GM10266 (cell line): ENCODE results near the gene MRPL57.
"Not testable (repeated sequence)": the region's sequence is repeated elsewhere in the genome, so short reads cannot be mapped to it uniquely, and the experiment has no call there.

Source experiments
- DNase-seq: peaks from one replicate; pipeline ENCODE4 v3.0.0; 2012; ENCODE audit errors: extremely low spot score
- TF ChIP-seq, protein P1 (sequence below): IDR thresholded peaks from 2 replicates; pipeline ENCODE4 v1.5.1; 2012; ENCODE audit warnings: mild to moderate bottlenecking, low read depth; ENCODE audit not compliant: control insufficient read depth, insufficient read depth; ENCODE audit errors: missing control alignments

MRPL57 gene

GRCh38 chr13:21202767-21203531 lies 26.5 kb downstream of the MRPL57 start:
- no peak for DNase-seq
- TF ChIP-seq, protein P1, sequence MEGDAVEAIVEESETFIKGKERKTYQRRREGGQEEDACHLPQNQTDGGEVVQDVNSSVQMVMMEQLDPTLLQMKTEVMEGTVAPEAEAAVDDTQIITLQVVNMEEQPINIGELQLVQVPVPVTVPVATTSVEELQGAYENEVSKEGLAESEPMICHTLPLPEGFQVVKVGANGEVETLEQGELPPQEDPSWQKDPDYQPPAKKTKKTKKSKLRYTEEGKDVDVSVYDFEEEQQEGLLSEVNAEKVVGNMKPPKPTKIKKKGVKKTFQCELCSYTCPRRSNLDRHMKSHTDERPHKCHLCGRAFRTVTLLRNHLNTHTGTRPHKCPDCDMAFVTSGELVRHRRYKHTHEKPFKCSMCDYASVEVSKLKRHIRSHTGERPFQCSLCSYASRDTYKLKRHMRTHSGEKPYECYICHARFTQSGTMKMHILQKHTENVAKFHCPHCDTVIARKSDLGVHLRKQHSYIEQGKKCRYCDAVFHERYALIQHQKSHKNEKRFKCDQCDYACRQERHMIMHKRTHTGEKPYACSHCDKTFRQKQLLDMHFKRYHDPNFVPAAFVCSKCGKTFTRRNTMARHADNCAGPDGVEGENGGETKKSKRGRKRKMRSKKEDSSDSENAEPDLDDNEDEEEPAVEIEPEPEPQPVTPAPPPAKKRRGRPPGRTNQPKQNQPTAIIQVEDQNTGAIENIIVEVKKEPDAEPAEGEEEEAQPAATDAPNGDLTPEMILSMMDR = no peak

DNA sequence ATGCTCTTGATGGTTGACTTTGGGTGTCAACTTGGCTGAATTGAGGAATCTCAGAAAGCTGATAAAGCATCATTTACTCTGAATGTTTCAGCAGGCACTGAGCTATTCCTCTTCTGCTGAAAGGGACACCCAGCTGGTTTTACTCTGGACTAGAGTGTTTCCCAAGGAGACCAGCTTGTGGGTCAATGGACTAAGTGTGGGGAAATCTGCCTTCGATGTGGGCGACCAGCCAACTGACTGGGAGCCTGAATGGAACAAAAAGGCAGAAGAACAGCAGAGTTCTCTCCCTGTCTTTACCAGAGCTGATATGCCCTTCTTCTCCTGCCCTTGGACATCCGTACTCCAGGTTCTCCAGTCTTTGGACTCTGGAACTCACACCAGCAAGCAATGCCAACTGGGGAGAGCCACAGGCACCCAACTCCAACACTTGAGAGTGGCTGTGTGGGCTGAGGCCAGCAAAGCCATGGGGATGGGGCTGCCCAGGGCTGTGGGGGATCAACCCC lies 32.2 kb downstream of the MRPL57 start:
- no peak for DNase-seq
- TF ChIP-seq, protein P1 = no peak

GRCh38 chr13:21212138-21212775 lies 35.8 kb downstream of the MRPL57 start:
- TF ChIP-seq, protein P1 = no peak
- DNase-seq = no peak

- not testable (repeated sequence) for DNase-seq
Observed at GRCh38 chr13:21215419-21215818, 39.0 kb downstream of the MRPL57 start.

DNA sequence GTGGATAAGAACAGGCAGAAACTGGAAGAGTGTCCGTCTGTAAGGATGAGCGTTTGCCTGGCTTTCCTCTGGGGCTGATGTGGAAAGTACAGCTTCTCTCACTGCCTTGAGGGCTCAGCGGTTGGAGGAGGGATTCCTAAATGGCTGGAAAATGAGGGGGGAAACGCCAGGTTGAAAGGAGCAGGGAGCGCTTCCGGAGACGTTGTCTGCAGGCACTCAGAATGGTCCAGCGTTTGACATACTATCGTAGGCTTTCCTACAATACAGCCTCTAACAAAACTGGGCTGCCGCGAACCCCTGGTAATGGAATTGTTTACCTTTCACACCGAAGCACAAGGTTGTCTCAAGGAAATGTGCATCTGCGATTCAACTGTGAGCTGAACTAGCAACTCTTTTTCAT lies 39.9 kb downstream of the MRPL57 start:
- TF ChIP-seq, protein P1 = no peak
- DNase-seq = no peak

- peak; percentile 54 for DNase-seq
- TF ChIP-seq, protein P1 = no peak
Observed at GRCh38 chr13:21218351-21219035, 42.0 kb downstream of the MRPL57 start.

DNA sequence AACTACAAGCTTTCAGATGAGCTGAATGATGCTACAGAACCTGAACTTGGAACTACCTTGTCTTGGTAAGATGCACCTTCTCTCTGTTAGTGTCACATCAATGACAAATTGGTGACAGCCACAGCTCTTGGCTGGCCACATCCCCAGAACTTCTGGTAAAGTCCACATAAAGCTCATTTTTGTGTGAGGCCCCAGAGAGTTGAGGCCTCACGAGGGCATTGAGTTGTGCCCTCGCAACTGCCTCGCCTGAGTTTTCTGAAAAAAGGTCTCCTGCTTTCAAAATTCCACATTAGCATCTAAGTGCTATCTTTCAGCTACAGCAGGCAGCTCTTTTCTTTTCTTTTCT lies 42.6 kb downstream of the MRPL57 start:
- DNase-seq = no peak
- TF ChIP-seq, protein P1 = no peak

GRCh38 chr13:21219716-21220115 lies 43.3 kb downstream of the MRPL57 start:
- not testable (repeated sequence) for DNase-seq
